Measurements from ENCODE around the gene EMILIN3. TPM values are rescaled to one million over a fixed set of nuclear protein-coding genes. Genes with fewer than 3 reads are reported as not detected.

Gene EMILIN3
- total and polyA plus RNA-seq, 12 donors = 0.20 to 6.4 (median 2.8) TPM

GRCh38 chr20:41357424-41358163 lies 9.0 kb downstream of the EMILIN3 start:
- DNase-seq (no peak), ATAC-seq (peak in 2 of 8 donors; percentile 11 to 18)
- Histone ChIP-seq H3K27ac (peak overlapping the region in 1 of 10 donors; percentile 16), H3K4me1 (peaks cover 0 to 43% (median 5%) of the 10 kb centered on the region in 9 donors), H3K9me3 (no peaks in the 10 kb centered on the region), H3K36me3 (peaks cover 0 to 51% (median 13%) of the 10 kb centered on the region in 9 donors), H3K27me3 (no peaks in the 10 kb centered on the region), H3K4me3 (no peak overlapping the region)
- TF ChIP-seq CTCF (IDR thresholded peaks at IDR 0.05) = no peak
- WGBS, 2 donors = 89 to 93% methylated on average over 10 to 11 of the region's 11 CpGs
- intact Hi-C loops (cut with DNase I) = loop anchor here in 1 of 10 donors (5.0 kb wide), 1 partner anchor 40 kb away; no protein-coding TSS in a partner anchor

GRCh38 chr20:41356951-41357350 lies 9.7 kb downstream of the EMILIN3 start:
- Histone ChIP-seq H3K27ac (no peak overlapping the region), H3K4me1 (peaks cover 0 to 37% (median 0%) of the 10 kb centered on the region in 9 donors), H3K27me3 (no peaks in the 10 kb centered on the region), H3K4me3 (no peak overlapping the region), H3K36me3 (peaks cover 0 to 58% (median 20%) of the 10 kb centered on the region in 9 donors), H3K9me3 (no peaks in the 10 kb centered on the region)
- WGBS, 2 donors = 80 to 83% methylated on average over 13 of the region's 13 CpGs
- ATAC-seq (no peak), DNase-seq (no peak)
- no peak for TF ChIP-seq CTCF (IDR thresholded peaks at IDR 0.05)
- intact Hi-C loops (cut with DNase I) = loop anchor here in 1 of 10 donors (5.0 kb wide), 1 partner anchor 40 kb away; no protein-coding TSS in a partner anchor

- Histone ChIP-seq H3K4me1 (peaks cover 0 to 24% (median 0%) of the 10 kb centered on the region in 9 donors), H3K36me3 (peaks cover 0 to 66% (median 27%) of the 10 kb centered on the region in 9 donors), H3K27me3 (no peaks in the 10 kb centered on the region), H3K27ac (no peak overlapping the region), H3K9me3 (no peaks in the 10 kb centered on the region), H3K4me3 (no peak overlapping the region)
- DNase-seq (no peak), ATAC-seq (no peak)
- intact Hi-C loops (cut with DNase I) = loop anchor here in 1 of 10 donors (5.0 kb wide), 1 partner anchor 42 kb away; no protein-coding TSS in a partner anchor
- 87 to 94% methylated on average over 7 of the region's 7 CpGs for WGBS, 2 donors
- TF ChIP-seq CTCF (IDR thresholded peaks at IDR 0.05) = no peak
Measured at GRCh38 chr20:41355598-41356203, 10.9 kb downstream of the EMILIN3 start.

- Histone ChIP-seq H3K27ac (no peak overlapping the region), H3K27me3 (no peaks in the 10 kb centered on the region), H3K4me3 (no peak overlapping the region), H3K9me3 (no peaks in the 10 kb centered on the region), H3K4me1 (peaks cover 0 to 19% (median 0%) of the 10 kb centered on the region in 9 donors), H3K36me3 (peaks cover 0 to 70% (median 27%) of the 10 kb centered on the region in 9 donors)
- 99 to 100% methylated on average over 3 of the region's 3 CpGs for WGBS, 2 donors
- ATAC-seq = no peak
- intact Hi-C loops (cut with DNase I) = loop anchor here in 1 of 10 donors (5.0 kb wide), 1 partner anchor 42 kb away; no protein-coding TSS in a partner anchor
- TF ChIP-seq CTCF (IDR thresholded peaks at IDR 0.05) = no peak
- DNase-seq = no peak
Measured at GRCh38 chr20:41355192-41355591, 11.4 kb downstream of the EMILIN3 start.

All from heart right ventricle (tissue), 16 donors.